Measurements from ENCODE around the gene CPTP. TPM values are rescaled to one million over a fixed set of nuclear protein-coding genes. Genes with fewer than 3 reads are reported as not detected.

CPTP gene
- total RNA-seq, 1 donor from 2014 or later: 20.4 TPM

DNA sequence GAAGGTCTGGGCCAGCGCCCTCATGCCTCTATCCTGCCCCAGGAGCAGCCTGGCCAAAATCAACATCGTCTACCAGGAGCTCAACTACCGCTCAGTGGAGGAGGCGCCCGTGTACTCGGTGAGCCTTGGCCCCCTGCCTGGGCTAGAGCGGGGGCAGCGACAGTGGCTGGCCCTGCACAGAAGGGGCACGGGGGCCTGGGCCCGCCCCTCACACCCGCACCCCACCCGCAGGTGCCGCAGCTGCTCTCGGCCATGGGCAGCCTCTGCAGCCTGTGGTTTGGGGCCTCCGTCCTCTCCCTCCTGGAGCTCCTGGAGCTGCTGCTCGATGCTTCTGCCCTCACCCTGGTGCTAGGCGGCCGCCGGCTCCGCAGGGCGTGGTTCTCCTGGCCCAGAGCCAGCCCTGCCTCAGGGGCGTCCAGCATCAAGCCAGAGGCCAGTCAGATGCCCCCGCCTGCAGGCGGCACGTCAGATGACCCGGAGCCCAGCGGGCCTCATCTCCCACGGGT is 33.5 kb upstream of the CPTP start:
- no peak overlapping the region for H3K4me3 ChIP-seq
- DNase-seq: no peak
- TF ChIP-seq, protein P1, sequence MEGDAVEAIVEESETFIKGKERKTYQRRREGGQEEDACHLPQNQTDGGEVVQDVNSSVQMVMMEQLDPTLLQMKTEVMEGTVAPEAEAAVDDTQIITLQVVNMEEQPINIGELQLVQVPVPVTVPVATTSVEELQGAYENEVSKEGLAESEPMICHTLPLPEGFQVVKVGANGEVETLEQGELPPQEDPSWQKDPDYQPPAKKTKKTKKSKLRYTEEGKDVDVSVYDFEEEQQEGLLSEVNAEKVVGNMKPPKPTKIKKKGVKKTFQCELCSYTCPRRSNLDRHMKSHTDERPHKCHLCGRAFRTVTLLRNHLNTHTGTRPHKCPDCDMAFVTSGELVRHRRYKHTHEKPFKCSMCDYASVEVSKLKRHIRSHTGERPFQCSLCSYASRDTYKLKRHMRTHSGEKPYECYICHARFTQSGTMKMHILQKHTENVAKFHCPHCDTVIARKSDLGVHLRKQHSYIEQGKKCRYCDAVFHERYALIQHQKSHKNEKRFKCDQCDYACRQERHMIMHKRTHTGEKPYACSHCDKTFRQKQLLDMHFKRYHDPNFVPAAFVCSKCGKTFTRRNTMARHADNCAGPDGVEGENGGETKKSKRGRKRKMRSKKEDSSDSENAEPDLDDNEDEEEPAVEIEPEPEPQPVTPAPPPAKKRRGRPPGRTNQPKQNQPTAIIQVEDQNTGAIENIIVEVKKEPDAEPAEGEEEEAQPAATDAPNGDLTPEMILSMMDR (IDR thresholded peaks at IDR 0.05): no peak
- intact Hi-C loops (cut with DNase I): no loop called here
- peaks cover 10% of the 10 kb centered on the region for H3K27me3 ChIP-seq
- ATAC-seq: no peak
- H3K4me1 ChIP-seq: no peaks in the 10 kb centered on the region
- H3K36me3 ChIP-seq: no peaks in the 10 kb centered on the region
- no peaks in the 10 kb centered on the region for H3K9me3 ChIP-seq
- H3K27ac ChIP-seq: no peak overlapping the region

DNA sequence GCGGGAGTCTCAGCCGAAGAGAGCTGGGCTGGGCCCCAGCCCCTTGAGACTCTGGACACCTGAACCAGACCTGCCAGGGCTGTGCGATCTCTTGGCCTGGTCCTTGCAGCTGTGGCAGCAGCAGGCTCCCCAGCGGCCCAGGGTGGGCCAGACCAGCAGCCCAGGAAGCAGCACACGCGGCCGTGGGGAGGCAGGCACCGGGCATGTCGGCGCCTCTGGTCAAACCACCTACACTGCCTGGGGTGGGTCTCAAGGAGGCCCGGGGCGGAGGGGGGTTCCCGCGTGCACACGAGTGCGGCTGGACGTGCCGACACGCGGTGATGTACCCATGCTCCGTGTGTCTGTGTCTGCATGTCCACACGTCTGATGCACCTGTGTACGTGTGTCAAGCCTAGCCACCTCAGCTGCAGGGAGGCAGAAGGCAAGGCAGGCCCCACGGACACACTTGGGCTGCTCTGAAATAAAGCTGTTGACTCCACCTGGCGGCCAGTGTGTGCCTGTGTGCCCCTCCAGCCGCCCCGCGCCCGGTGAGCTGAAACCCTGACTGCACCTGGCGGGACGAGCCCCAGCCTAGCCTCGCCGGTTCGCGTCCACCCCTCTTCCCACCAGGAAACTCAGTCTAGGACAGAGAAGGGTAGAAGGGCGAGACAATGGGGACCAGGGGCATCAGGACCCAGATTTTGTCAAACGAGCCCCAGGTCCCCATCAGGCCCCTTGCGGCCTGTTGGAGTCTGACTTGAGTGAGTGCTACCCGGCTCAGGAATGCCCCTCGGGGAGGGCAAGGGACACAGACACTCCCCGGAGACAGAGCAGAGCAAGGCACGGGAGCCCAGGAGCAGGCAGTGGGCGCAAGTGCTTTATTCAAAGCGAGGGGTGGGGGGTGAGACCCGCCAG is 32.8 kb upstream of the CPTP start:
- peak; percentile 82 for DNase-seq
- H3K27me3 ChIP-seq: peaks cover 4% of the 10 kb centered on the region
- no peaks in the 10 kb centered on the region for H3K9me3 ChIP-seq
- no peaks in the 10 kb centered on the region for H3K4me1 ChIP-seq
- ATAC-seq: peak; percentile 72
- TF ChIP-seq, protein P1 (IDR thresholded peaks at IDR 0.05): peak; percentile 63
- no peaks in the 10 kb centered on the region for H3K36me3 ChIP-seq
- intact Hi-C loops (cut with DNase I): no loop called here
- no peak overlapping the region for H3K4me3 ChIP-seq
- no peak overlapping the region for H3K27ac ChIP-seq

DNA sequence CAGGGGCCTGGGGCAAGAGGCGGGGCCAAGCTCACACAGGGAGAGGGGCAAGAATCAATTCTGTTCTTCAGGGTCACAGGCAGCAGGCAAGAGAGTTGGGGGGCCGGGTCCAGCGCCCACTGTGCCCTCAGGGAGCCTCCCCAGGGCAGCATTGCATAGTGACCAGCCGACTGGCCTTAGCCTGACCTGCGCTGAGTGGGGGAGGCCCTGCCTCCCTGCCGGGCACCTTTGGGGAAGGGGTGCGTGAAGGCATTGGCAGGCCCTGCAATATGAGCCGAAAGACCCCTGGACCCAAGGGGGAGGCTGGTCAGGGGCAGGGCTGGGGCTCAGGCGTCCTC is 32.2 kb upstream of the CPTP start:
- TF ChIP-seq, protein P1 (IDR thresholded peaks at IDR 0.05): no peak
- no peak for ATAC-seq
- intact Hi-C loops (cut with DNase I): no loop called here
- Histone ChIP-seq H3K36me3 (no peaks in the 10 kb centered on the region), H3K4me1 (no peaks in the 10 kb centered on the region), H3K27ac (no peak overlapping the region), H3K27me3 (no peaks in the 10 kb centered on the region), H3K4me3 (no peak overlapping the region), H3K9me3 (no peaks in the 10 kb centered on the region)
- DNase-seq: no peak

- DNase-seq (no peak), ATAC-seq (no peak)
- intact Hi-C loops (cut with DNase I): no loop called here
- no peak overlapping the region for H3K4me3 ChIP-seq
- H3K27me3 ChIP-seq: no peaks in the 10 kb centered on the region
- H3K4me1 ChIP-seq: no peaks in the 10 kb centered on the region
- H3K27ac ChIP-seq: no peak overlapping the region
- H3K9me3 ChIP-seq: no peaks in the 10 kb centered on the region
- TF ChIP-seq, protein P1 (IDR thresholded peaks at IDR 0.05): no peak
- H3K36me3 ChIP-seq: no peaks in the 10 kb centered on the region
Observed at GRCh38 chr1:1292851-1293250, 31.8 kb upstream of the CPTP start.

- H3K27me3 ChIP-seq: no peaks in the 10 kb centered on the region
- intact Hi-C loops (cut with DNase I): no loop called here
- H3K4me3 ChIP-seq: no peak overlapping the region
- no peaks in the 10 kb centered on the region for H3K4me1 ChIP-seq
- H3K9me3 ChIP-seq: no peaks in the 10 kb centered on the region
- no peaks in the 10 kb centered on the region for H3K36me3 ChIP-seq
- DNase-seq (no peak), ATAC-seq (peak; percentile 5)
- H3K27ac ChIP-seq: no peak overlapping the region
- TF ChIP-seq, protein P1 (IDR thresholded peaks at IDR 0.05): no peak
Observed at GRCh38 chr1:1293263-1294249, 31.0 kb upstream of the CPTP start.

Data from upper lobe of right lung (tissue), 1 donor.